ENCODE results near the gene HOXC9. TPM values are rescaled to one million over a fixed set of nuclear protein-coding genes. Genes with fewer than 3 reads are reported as not detected.

HOXC9 gene
- total RNA-seq, 1 experiment from 2014 or later, result 9.6 TPM

DNA sequence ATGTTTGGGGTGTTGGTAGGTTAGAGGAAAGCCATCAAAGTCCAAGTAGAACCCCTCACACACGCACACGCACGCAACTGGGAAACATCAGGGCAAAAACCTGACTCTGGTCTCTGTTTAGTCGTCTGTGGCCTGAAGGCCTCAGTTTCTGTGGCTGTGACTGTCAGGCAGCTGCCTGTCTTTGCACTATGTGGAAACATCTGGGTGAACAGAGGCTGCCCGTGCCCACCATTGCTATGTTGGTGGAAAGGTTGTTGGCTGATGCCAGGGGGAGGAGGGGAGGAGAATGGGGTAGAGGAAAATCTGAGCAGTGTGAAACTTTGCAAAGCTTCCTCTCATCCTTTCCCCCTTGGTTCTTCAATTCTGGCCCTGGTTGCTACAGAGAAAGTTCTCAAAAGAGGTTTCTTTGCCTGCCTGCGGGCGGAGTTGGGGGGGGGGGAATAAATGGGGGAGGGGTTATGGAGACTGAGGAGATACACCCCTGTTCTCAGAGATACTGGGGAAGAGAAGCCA lies 7.5 kb upstream of the HOXC9 start:
- Histone ChIP-seq H3K27ac (peak overlapping the region; percentile 93), H3K4me3 (no peak overlapping the region; the same call in 1 of the 2 replicates)

DNA sequence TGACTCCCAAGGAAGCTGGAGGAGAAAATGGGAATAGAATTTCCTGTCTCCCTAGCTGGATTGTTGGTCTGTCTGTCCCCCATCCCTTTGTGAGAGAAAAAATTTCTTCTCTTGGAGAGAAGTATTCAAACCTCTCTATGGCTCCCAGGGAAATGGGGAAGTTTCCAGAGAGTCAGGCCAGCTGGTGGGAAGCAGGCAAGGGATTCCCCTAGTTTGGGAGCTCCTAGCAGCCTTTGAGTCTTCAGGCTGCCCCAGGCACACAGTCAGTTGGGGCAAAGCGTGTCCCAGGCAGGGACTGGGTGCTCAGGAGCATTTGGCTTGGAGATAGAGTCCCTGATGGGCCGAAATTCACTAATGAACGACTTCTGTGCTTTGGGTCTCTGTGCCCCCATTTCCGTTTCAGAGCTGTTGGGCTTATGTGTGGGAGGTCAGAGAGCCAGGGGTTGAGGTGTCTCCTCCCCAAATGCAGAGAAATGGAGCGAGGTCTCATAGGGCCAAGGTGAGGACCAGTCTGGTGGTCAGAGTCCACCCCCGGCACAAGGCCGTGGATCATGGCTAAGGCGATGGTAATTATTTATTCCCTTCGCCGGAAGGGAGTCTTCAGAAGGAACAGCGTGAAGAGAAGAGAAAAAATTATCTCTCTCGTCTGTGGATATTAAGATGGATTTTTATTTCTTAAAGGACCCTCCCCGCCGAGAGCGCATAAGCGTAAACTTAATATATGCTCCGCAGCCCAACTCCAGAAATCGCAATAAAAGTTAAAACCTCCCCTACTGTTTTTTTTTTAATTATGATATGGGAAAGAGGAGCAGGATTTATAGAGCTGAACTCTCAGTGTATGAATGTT lies 6.6 kb upstream of the HOXC9 start:
- Histone ChIP-seq H3K4me3 (peak overlapping the region; percentile 49), H3K4me1 (replicated peaks) (peaks cover 87% of the 10 kb centered on the region), H3K36me3 (no peaks in the 10 kb centered on the region), H3K27me3 (replicated peaks) (no peaks in the 10 kb centered on the region), H3K9me3 (replicated peaks) (no peaks in the 10 kb centered on the region), H3K27ac (peak overlapping the region; percentile 93)
- DNase-seq (ENCODE audit: low read depth in 1 of 2, low spot score in 2 of 2), result peak in 1 of 2 experiments; percentile 66

More for the DNA sequence above, 7.5 kb upstream of the HOXC9 start:
- Histone ChIP-seq H3K4me1 (replicated peaks) (peaks cover 87% of the 10 kb centered on the region), H3K36me3 (no peaks in the 10 kb centered on the region), H3K9me3 (replicated peaks) (no peaks in the 10 kb centered on the region), H3K27me3 (replicated peaks) (no peaks in the 10 kb centered on the region)
- no peak for DNase-seq (ENCODE audit: low read depth in 1 of 2, low spot score in 2 of 2)

DNA sequence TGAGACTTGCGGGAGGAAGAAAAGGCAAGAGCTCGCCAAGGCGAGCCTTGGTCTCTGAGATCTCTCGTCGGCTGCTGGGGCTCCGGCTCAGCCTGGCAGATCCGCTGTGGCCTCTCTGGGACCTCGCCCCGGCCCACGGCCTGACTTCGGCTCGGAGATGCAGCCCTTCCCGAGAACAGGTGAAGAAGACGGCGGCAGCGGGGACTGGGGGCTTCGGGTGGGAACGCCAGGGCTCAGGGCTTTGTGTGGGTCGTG lies 6.0 kb upstream of the HOXC9 start:
- H3K4me3 ChIP-seq, result peak overlapping the region; percentile 49
- H3K27me3 ChIP-seq (replicated peaks), result no peaks in the 10 kb centered on the region
- peak overlapping the region; percentile 93 for H3K27ac ChIP-seq
- H3K36me3 ChIP-seq, result no peaks in the 10 kb centered on the region
- H3K4me1 ChIP-seq (replicated peaks), result peaks cover 87% of the 10 kb centered on the region
- DNase-seq (ENCODE audit: low read depth in 1 of 2, low spot score in 2 of 2), result no peak
- no peaks in the 10 kb centered on the region for H3K9me3 ChIP-seq (replicated peaks)

DNA sequence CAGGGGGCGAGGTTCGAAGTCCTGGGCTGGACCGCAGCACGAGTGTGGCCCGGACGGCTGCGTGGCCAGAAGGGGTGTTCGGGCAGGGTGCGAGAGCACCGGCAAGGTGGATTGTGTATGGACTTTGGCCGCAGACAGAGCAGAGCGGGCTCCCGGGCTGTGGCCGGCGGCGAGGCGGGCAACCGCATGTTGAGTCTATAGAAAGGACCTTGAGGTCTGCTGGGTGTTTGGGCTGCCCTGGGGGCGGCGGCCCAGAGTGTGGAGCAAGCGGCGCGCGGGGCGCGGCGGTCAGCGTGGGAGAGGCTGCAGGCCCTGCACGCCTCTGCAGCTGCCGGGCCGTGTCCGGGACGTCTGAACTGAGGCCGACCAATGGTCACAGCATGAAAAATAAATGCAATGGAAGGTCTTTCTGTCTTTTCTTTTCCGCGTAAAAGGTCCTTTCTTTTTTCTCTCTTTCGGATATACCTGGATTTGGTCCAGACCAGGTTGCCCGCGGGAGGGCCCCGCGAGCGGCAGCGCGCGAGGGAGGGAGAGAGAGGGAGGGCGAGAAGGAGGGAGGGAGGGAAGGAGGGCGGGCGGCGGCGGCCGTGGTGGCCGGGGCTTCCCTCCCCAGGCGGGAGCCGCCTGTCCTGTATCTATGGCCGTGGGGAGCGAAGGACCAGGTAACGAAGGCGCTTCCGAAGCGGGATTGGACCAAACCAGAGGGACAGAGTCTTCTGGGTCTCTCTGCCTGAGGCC lies 5.5 kb upstream of the HOXC9 start:
- H3K27ac ChIP-seq, result peak overlapping the region; percentile 93
- H3K27me3 ChIP-seq (replicated peaks), result no peaks in the 10 kb centered on the region
- H3K4me3 ChIP-seq, result peak overlapping the region; percentile 49
- DNase-seq (ENCODE audit: low read depth in 1 of 2, low spot score in 2 of 2), result peak in 1 of 2 experiments; percentile 73
- no peaks in the 10 kb centered on the region for H3K9me3 ChIP-seq (replicated peaks)
- no peaks in the 10 kb centered on the region for H3K36me3 ChIP-seq
- peaks cover 83% of the 10 kb centered on the region for H3K4me1 ChIP-seq (replicated peaks)

DNA sequence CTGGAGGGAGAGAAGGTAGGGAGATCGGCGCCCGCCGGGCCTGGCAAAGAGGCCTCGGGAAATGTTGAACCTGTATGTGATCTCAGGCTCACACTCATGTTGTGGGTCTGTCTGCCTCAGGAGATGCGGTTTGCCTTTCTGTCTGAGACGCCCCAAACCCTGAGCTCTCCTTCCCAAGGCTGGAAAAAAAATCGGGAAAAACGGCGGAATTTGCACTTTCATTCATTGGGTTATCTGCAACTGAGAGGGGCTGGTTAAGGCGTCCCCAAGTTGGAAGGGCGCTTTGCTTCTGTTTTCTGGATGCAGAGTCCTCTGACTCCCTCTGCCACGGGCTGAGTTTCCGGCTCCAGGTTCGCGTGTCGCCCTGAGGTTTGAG lies 5.0 kb upstream of the HOXC9 start:
- Histone ChIP-seq H3K27ac (peak overlapping the region; percentile 93), H3K36me3 (no peaks in the 10 kb centered on the region), H3K4me3 (peak overlapping the region; percentile 49), H3K9me3 (replicated peaks) (no peaks in the 10 kb centered on the region), H3K4me1 (replicated peaks) (peaks cover 77% of the 10 kb centered on the region), H3K27me3 (replicated peaks) (no peaks in the 10 kb centered on the region)
- peak in 1 of 2 experiments; percentile 78 for DNase-seq (ENCODE audit: low read depth in 1 of 2, low spot score in 2 of 2)

DNA sequence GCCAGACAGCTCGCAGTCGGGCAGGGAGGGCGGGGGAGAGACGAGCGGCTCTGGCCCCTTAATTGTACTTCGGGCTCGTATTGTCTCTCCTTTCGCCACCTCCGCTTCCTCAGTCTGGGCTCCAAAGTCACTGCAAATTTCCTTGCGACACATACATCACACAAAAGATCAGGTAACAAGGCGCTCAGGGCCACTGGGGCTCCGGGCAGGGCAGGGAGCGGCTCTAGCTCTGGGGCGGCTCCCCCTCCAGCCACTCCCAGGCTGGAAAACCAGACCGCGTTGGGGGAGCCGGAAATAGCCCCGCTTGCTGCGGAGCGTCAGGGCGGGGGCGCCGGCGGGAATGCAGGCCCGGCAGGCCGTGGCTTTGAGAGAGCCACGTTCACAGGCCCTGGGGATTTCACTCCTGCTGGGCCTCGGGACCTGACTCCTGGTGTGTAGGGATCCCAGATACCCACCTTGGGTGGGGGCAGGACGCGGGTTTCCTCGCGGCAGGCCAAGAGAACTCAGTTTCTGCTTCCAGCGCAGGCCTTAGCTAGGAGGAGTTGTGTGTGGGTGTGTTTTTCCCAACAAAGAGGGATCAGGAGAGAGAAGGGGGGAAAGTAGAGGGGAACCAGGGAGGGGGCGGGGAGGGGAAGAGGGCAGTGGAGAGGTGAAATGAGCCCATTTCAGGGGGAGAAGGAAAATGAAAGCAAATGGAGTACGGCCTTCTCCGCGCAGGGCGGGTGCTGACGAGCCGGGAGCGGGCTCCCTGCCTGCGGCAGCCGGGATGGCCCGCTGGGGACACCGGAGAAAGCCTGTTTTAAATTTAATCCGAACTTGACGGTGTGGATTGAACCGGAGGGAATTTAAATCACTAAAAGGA lies 4.4 kb upstream of the HOXC9 start:
- peak overlapping the region; percentile 93 for H3K27ac ChIP-seq
- H3K9me3 ChIP-seq (replicated peaks), result no peaks in the 10 kb centered on the region
- H3K4me3 ChIP-seq, result peak overlapping the region; percentile 49
- H3K36me3 ChIP-seq, result no peaks in the 10 kb centered on the region
- H3K27me3 ChIP-seq (replicated peaks), result no peaks in the 10 kb centered on the region
- peaks cover 72% of the 10 kb centered on the region for H3K4me1 ChIP-seq (replicated peaks)
- peak; percentile 80 to 89 for DNase-seq (ENCODE audit: low read depth in 1 of 2, low spot score in 2 of 2)

DNA sequence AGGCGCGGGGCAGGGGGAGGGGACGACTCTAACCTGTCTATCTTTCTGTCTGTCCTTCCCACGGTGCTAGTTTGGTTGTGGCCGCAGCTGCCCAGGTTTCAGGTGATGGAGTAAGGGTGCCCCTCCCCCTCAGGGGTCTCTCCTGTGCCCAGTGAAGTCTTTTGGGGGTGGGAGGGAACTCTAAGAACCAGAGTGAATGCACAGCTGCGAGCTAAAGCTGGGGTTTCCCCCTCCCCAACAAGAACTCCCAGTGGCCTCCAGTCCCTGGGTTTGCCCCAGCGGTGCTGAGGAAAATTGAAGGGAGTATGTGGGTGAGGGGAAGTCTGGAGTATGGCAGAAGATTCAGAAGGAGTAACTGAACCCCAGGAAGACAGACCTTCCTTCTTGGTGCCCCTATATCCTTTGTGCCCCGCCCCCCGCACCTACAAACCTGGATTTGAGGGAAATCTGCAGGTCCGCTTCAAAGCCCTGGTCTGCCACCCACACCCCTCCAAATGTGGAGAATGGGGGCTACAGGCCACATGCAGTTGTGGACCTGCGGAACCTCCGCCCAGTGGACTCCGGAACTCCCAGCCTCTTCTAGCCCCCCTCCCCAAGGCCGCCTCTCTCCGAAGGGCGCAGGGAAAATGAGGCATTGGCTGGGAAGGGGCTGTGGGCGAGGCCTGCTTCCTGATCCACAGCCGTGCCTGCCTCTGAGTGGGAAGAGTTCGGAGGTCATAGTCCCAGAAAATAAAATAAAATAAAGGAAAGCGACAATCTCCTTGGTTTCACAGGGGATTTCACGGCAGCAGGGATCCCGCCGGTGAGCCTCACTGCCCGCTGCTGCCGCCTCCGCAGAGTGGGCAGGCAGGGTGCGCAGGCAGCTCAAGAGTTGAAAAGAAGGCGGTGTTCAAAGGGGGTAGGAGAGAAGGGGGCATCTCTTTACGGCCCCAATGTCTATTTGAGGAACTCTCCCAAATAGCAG lies 3.4 kb upstream of the HOXC9 start:
- Histone ChIP-seq H3K27ac (peak overlapping the region; percentile 93), H3K36me3 (no peaks in the 10 kb centered on the region), H3K27me3 (replicated peaks) (no peaks in the 10 kb centered on the region), H3K4me3 (peak overlapping the region; percentile 49), H3K4me1 (replicated peaks) (peaks cover 72% of the 10 kb centered on the region), H3K9me3 (replicated peaks) (no peaks in the 10 kb centered on the region)
- DNase-seq (ENCODE audit: low read depth in 1 of 2, low spot score in 2 of 2), result peak in 1 of 2 experiments; percentile 80

DNA sequence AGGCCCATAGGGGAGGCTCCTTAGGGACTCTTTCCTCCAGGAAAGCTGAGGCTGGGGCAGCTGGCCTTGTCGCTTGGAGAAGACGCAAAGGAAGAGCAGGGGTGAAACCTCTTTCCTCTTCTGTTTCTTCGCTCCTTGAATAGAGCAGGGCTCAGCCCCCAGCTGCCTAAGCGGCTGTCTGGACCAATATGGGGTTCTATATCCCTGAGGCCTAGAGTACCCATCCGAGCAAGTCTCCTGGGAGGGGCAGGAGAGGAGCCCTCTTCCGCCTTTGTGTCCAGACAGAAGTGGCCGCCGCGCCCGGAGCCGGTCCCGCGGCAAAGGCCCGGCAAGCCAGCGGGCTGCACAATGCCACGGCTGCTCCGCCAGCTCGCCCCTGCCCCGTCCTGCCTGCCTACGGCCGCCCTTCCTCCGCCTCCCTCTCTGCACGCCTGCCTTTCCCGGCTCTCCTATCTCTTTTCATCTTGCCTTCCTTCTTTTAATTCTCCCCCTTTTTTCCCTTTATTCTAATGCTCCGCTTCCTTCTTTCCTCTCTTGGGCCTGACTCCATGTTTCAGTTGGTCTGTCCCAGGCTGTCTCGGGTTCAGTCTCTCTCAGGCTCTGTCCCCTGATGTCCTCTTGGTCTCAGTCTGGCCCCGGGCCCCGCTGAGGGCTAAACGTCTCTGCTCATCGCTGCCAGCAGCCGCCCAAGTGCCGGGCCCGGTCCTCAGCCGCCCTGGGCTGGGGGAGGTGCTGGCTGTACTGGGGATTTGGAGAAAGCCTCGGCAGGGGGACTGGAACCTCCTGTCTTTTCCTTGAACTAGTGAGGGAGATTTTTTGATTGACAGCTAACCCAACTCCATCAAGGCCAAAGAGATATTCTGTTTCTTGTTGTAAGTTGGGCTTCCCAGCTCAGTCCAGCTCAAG lies 2.5 kb upstream of the HOXC9 start:
- Histone ChIP-seq H3K9me3 (replicated peaks) (no peaks in the 10 kb centered on the region), H3K4me1 (replicated peaks) (peaks cover 64% of the 10 kb centered on the region), H3K36me3 (0 out of 2 replicates have a peak, but pooled peaks cover 2% of the 10 kb centered on the region), H3K27ac (peak overlapping the region; percentile 93), H3K27me3 (replicated peaks) (no peaks in the 10 kb centered on the region), H3K4me3 (peak overlapping the region; percentile 49)
- peak in 1 of 2 experiments; percentile 77 for DNase-seq (ENCODE audit: low read depth in 1 of 2, low spot score in 2 of 2)

DNA sequence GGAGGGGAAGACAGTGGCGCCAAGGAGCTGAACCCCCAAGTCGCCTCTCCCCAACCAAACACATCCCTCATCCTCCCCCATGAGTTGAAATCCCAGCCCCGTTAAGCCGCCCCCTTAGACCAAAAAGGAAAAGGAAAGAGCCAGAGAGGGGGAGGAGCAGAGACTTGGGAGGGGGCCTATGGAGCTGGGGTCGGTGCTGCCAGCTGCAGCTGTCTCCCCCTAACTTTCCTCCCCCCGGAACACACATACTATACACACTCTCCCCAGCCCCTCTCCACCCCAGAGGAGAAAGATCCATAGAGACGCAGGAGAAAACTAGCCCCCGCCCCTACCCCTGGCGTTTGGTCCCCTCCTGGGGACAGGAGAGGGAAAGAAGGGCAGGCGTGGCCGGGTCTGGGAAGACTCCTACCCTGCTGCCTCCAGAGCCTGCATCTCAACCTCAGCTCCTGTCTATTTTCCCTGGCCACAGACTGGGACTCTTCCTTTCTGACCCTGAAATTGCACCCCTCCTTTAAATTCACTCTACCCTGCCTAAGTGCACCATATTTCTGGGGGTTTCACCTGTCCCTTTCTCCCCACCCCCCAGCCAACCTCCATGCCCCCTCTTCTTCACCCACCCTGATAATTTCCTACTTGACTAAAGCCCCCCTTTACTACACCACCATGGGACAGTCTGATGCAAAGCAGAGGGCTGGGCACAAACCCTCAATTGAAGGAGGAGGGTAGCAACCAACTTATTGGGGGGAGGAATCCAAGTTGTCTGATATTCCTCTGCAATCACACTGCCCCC lies 1.7 kb upstream of the HOXC9 start:
- peaks cover 58% of the 10 kb centered on the region for H3K4me1 ChIP-seq (replicated peaks)
- peak overlapping the region; percentile 49 for H3K4me3 ChIP-seq
- no peak for DNase-seq (ENCODE audit: low read depth in 1 of 2, low spot score in 2 of 2)
- peak overlapping the region; percentile 93 for H3K27ac ChIP-seq
- H3K27me3 ChIP-seq (replicated peaks), result no peaks in the 10 kb centered on the region
- 0 out of 2 replicates have a peak, but pooled peaks cover 5% of the 10 kb centered on the region for H3K36me3 ChIP-seq
- no peaks in the 10 kb centered on the region for H3K9me3 ChIP-seq (replicated peaks)

DNA sequence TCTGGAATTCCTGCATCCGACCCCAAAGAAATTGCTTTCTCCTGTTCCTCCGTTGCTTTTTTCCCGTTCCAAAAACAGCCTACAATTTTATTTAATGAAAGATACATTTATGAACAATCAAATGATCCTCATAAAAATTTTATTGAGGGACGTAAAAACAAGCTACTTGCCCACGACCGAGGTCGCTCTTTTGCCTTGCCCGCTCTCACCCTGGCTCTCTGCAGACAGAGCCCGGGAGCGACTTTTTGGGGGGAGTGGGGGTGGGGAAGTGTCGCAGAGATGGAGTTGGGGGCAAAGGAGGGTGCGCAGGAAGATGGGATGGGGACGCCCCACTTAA lies 1.1 kb upstream of the HOXC9 start:
- 0 out of 2 replicates have a peak, but pooled peaks cover 5% of the 10 kb centered on the region for H3K36me3 ChIP-seq
- no peak for DNase-seq (ENCODE audit: low read depth in 1 of 2, low spot score in 2 of 2)
- H3K9me3 ChIP-seq (replicated peaks), result no peaks in the 10 kb centered on the region
- H3K27ac ChIP-seq, result peak overlapping the region; percentile 18
- peaks cover 58% of the 10 kb centered on the region for H3K4me1 ChIP-seq (replicated peaks)
- no peak overlapping the region for H3K4me3 ChIP-seq
- no peaks in the 10 kb centered on the region for H3K27me3 ChIP-seq (replicated peaks)

DNA sequence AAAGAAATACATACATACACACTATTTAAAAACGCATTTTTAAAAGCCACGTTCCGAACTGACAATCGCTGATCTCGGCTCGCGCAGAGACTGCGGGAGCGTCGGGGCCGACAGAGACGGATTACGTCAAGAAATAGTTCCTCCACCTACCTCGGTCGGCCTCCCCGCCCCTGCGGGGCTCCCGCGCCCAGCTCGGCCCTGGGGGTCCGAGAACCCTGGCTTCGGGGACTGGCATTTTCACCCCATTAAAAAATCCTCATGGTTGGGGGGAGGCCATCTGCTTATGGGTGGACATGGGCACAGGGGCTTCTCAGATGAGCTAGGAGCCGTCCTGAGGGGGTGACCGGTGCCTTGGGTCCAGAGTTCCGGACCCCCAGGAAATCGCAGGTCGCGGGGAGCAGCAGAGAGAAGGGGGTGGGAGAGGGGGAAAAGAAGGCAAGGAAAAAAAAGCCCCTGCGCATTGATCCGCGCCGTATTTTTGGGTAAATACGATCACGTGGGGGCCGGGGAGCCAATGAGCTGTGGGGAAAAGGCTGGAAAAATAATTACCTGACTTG lies 324 bp upstream of the HOXC9 start:
- Histone ChIP-seq H3K4me3 (peak overlapping the region; percentile 71), H3K4me1 (replicated peaks) (peaks cover 58% of the 10 kb centered on the region), H3K27me3 (replicated peaks) (no peaks in the 10 kb centered on the region), H3K9me3 (replicated peaks) (no peaks in the 10 kb centered on the region), H3K27ac (peak overlapping the region; percentile 89), H3K36me3 (0 out of 2 replicates have a peak, but pooled peaks cover 5% of the 10 kb centered on the region)
- DNase-seq (ENCODE audit: low read depth in 1 of 2, low spot score in 2 of 2), result peak; percentile 77 to 83

Measured in SJSA1 (cell line).